Heart left ventricle (tissue), 16 donors: ENCODE measurements around the gene CCL18. TPM values are rescaled to one million over a fixed set of nuclear protein-coding genes. Genes with fewer than 3 reads are reported as not detected.
A peak's percentile ranks its signal among the peaks of the same experiment; 100 is the strongest.
"Not testable (repeated sequence)": the region's sequence is repeated elsewhere in the genome, so short reads cannot be mapped to it uniquely, and the experiment has no call there.

Experiments used
- ATAC-seq, 4 donors: fragments of 200-7000 bp; cut with Tn5 transposase; one replicate each; pipeline ENCODE4 v1.9.1; 2020 to 2022; ENCODE audit warnings: moderate library complexity in 4 of 4, mild to moderate bottlenecking in 3 of 4, moderate number of reproducible peaks in 1 of 4
- DNase-seq, 5 donors: peaks; one replicate each; pipeline ENCODE4 v3.0.0-alpha.2; 2020
- H3K27ac ChIP-seq, 12 donors: fragments of 200-600 bp; sonication (generic) in 4 of 12; one replicate each; pipeline versions ENCODE4 v1.5.0 to v1.8.0; 2016 to 2022; ENCODE audit warnings: mild to moderate bottlenecking in 2 of 12
- H3K27me3 ChIP-seq, 9 donors: fragments of 200-600 bp; sonication (generic) in 2 of 9; one replicate each; pipeline versions ENCODE4 v1.5.1 to v1.8.0; 2016 to 2022; ENCODE audit warnings: mild to moderate bottlenecking in 3 of 9
- H3K36me3 ChIP-seq, 9 donors: fragments of 200-600 bp; sonication (generic) in 2 of 9; one replicate each; pipeline versions ENCODE4 v1.5.0 to v1.8.0; 2018 to 2022; ENCODE audit warnings: mild to moderate bottlenecking in 2 of 9
- H3K4me1 ChIP-seq, 12 donors: fragments of 200-600 bp; sonication (generic) in 4 of 12; one replicate each; pipeline versions ENCODE4 v1.5.0 to v1.8.0; 2016 to 2022; ENCODE audit warnings: mild to moderate bottlenecking in 3 of 12
- H3K4me3 ChIP-seq, 12 donors: fragments of 200-600 bp; sonication (generic) in 4 of 12; one replicate each; pipeline versions ENCODE4 v1.5.0 to v1.8.0; 2017 to 2022; ENCODE audit warnings: mild to moderate bottlenecking in 9 of 12, moderate library complexity in 4 of 12
- H3K9me3 ChIP-seq, 12 donors: fragments of 200-600 bp; sonication (generic) in 4 of 12; one replicate each; pipeline versions ENCODE4 v1.5.0 to v1.8.0; 2016 to 2022; ENCODE audit warnings: mild to moderate bottlenecking in 1 of 12
- CTCF ChIP-seq, 12 donors: fragments of 200-600 bp; sonication (generic) in 4 of 12; IDR thresholded peaks; one replicate each; pipeline versions ENCODE4 v1.5.0 to v1.8.0; 2018 to 2022; ENCODE audit warnings: antibody characterized with exemption in 12 of 12, mild to moderate bottlenecking in 5 of 12
- POLR2A ChIP-seq, 2 donors: fragments of 450-650 bp; IDR thresholded peaks; one replicate each; pipeline ENCODE4 v1.6.1; 2017; ENCODE audit warnings: antibody characterized with exemption in 2 of 2, mild to moderate bottlenecking in 2 of 2, moderate library complexity in 2 of 2
- WGBS, 4 donors: extraction: QIAGEN DNeasy Blood & Tissue Kit in 2 of 4; methylation state at CpG; one replicate each; pipeline versions ENCODE4 v1.1.5 to v1.1.7; 2013 to 2018; 5-methylcytosine and 5-hydroxymethylcytosine counted together
- intact Hi-C, 10 donors: fragments of 100-400 bp; cut with DNase I; formaldehyde crosslinking; loops; one replicate each; pipeline versions ENCODE4 v1.11.1 to v1.14.2; 2022
- polyA plus RNA-seq, 2 donors: library from polyadenylated mRNA; stranded (reverse); fragments of 200-250 nt; gene quantifications; one replicate each; pipeline ENCODE4 v1.2.3, GENCODE V29; 2013
- total RNA-seq, 9 donors: library from RNA; depleted of rRNA in 2 of 9; stranded (reverse); fragments of >200 nt in 2 of 9; fragmentation: NEBNext Ultra II Directional in 3 of 9; extraction: Animal tissue kit (Norgen Biotek cat#: 25700) in 3 of 9; gene quantifications; one replicate each; pipeline versions ENCODE4 v1.1.0 to v1.2.4, GENCODE V29; 2016 to 2023
- donor health status: ischemic (EF 13 %, LVEDD 7.1; RV severe dilation, severe dysfunction).
- donor health status: healthy with polysubstance abuse.
- donor health status: DM: no; HTN: yes; CAD: no.
- donor health status: DM: no; HTN: no; CAD: no.
- donor health status: ischemic (EF 25% LVEDD 6.9; RV normal size, moderate dysfunction).
- donor health status: ischemic (EF 25% LVEDD 5.7; RV mildly dilated, moderate dysfunction).
- donor health status: healthy.
- donor health status: DM: yes; HTN: yes; CAD: no.
- donor health status: ischemic (EF 35%, LVEDD 5.7; RV mildly dilated, moderate dysfunction).
- donor health status: nonischemic (EF 11% LVEDD 7.7; RV severe dilation, severe dysfunction).
- donor health status: DM: yes; HTN: yes; CAD: no.
- donor health status: PGD.
- donor health status: ischemic (EF 29% LVEDD 5.4; RV normal size, mild dysfunction).
- donor health status: nonischemic (EF 23%, LVEDD 6.1; RV moderate dilation, normal function).

CCL18 gene
- total and polyA plus RNA-seq, 11 donors = 0.30 to 31.9 (median 2.5) TPM

- Histone ChIP-seq H3K4me1 (peaks cover 0 to 40% (median 0%) of the 10 kb centered on the region in 12 donors), H3K36me3 (no peaks in the 10 kb centered on the region), H3K9me3 (no peaks in the 10 kb centered on the region), H3K4me3 (no peak overlapping the region), H3K27ac (peak overlapping the region in 1 of 12 donors; percentile 55), H3K27me3 (peaks cover 0 to 6% (median 0%) of the 10 kb centered on the region in 9 donors)
- DNase-seq = no peak
- TF ChIP-seq CTCF (IDR thresholded peaks at IDR 0.05) = no peak
- no peak for TF ChIP-seq POLR2A (IDR thresholded peaks at IDR 0.05)
- WGBS, 4 donors = 77 to 95% (median 87%) methylated on average over 3 of the region's 3 CpGs
- no peak for ATAC-seq
- intact Hi-C loops = loop anchor here in 1 of 10 donors (1.0 kb wide), 1 partner anchor 107 kb away; no protein-coding TSS in a partner anchor
Measured at GRCh38 chr17:36107660-36108059, 43.6 kb downstream of the CCL18 start.

- not testable (repeated sequence) for H3K27me3 ChIP-seq, H3K9me3 ChIP-seq, H3K4me3 ChIP-seq, DNase-seq, H3K36me3 ChIP-seq
- 72 to 79% (median 75%) methylated on average over 5 of the region's 5 CpGs for WGBS, 4 donors
- intact Hi-C loops = loop anchor here in 1 of 10 donors (1.0 kb wide), 1 partner anchor 106 kb away; no protein-coding TSS in a partner anchor
- H3K4me1 ChIP-seq = peaks cover 0 to 34% (median 0%) of the 10 kb centered on the region in 12 donors
- peak overlapping the region in 1 of 12 donors; percentile 55 for H3K27ac ChIP-seq
- ATAC-seq = peak in 2 of 4 donors; percentile 10 to 29
Measured at GRCh38 chr17:36108265-36108664, 44.2 kb downstream of the CCL18 start.

- H3K4me3 ChIP-seq = no peak overlapping the region
- H3K36me3 ChIP-seq = no peaks in the 10 kb centered on the region
- DNase-seq (no peak), ATAC-seq (no peak)
- H3K27me3 ChIP-seq = peaks cover 0 to 4% (median 0%) of the 10 kb centered on the region in 9 donors
- TF ChIP-seq CTCF (IDR thresholded peaks at IDR 0.05) = no peak
- TF ChIP-seq POLR2A (IDR thresholded peaks at IDR 0.05) = no peak
- H3K9me3 ChIP-seq = no peaks in the 10 kb centered on the region
- peaks cover 0 to 19% (median 0%) of the 10 kb centered on the region in 12 donors for H3K4me1 ChIP-seq
- 72 to 76% (median 73%) methylated on average over 4 of the region's 4 CpGs for WGBS, 4 donors
- H3K27ac ChIP-seq = no peak overlapping the region
- intact Hi-C loops = loop anchor here in 1 of 10 donors (5.0 kb wide), 1 partner anchor 36 kb away; no protein-coding TSS in a partner anchor
Measured at GRCh38 chr17:36111068-36111490, 47.0 kb downstream of the CCL18 start.

GRCh38 chr17:36112572-36112971 is 48.5 kb downstream of the CCL18 start:
- Histone ChIP-seq H3K4me1 (peaks cover 0 to 13% (median 0%) of the 10 kb centered on the region in 12 donors), H3K27me3 (peaks cover 0 to 4% (median 0%) of the 10 kb centered on the region in 9 donors), H3K9me3 (no peaks in the 10 kb centered on the region), H3K27ac (no peak overlapping the region), H3K4me3 (no peak overlapping the region), H3K36me3 (no peaks in the 10 kb centered on the region)
- intact Hi-C loops = loop anchor here in 1 of 10 donors (5.0 kb wide), 1 partner anchor 35 kb away; no protein-coding TSS in a partner anchor
- DNase-seq (no peak), ATAC-seq (no peak)
- TF ChIP-seq CTCF (IDR thresholded peaks at IDR 0.05) (no peak), POLR2A (IDR thresholded peaks at IDR 0.05) (no peak)

- not testable (repeated sequence) for H3K4me1 ChIP-seq, H3K27ac ChIP-seq, DNase-seq, H3K4me3 ChIP-seq, H3K9me3 ChIP-seq, H3K36me3 ChIP-seq, ATAC-seq, H3K27me3 ChIP-seq
- 72 to 95% (median 81%) methylated on average over 1 of the region's 1 CpG for WGBS, 4 donors
- intact Hi-C loops = loop anchor here in 1 of 10 donors (5.0 kb wide), 1 partner anchor 34 kb away; no protein-coding TSS in a partner anchor
Measured at GRCh38 chr17:36113131-36113530, 49.1 kb downstream of the CCL18 start.

GRCh38 chr17:36114971-36115648 is 51.0 kb downstream of the CCL18 start:
- H3K36me3 ChIP-seq, DNase-seq, H3K4me1 ChIP-seq, H3K9me3 ChIP-seq, H3K4me3 ChIP-seq, ATAC-seq, H3K27ac ChIP-seq, H3K27me3 ChIP-seq: not testable (repeated sequence)
- intact Hi-C loops = loop anchor here in 1 of 10 donors (5.0 kb wide), 1 partner anchor 32 kb away; no protein-coding TSS in a partner anchor
- WGBS, 4 donors = 80 to 88% (median 84%) methylated on average over 5 of the region's 5 CpGs

GRCh38 chr17:36115649-36115977 is 51.5 kb downstream of the CCL18 start:
- H3K4me1 ChIP-seq, ATAC-seq, H3K27ac ChIP-seq, DNase-seq, H3K27me3 ChIP-seq, H3K9me3 ChIP-seq, intact Hi-C loops, H3K36me3 ChIP-seq, H3K4me3 ChIP-seq: not testable (repeated sequence)
